GM21390 (cell line): Measurements from ENCODE around the gene STAM.

Source experiments
- ATAC-seq: cut with Tn5 transposase; IDR thresholded peaks from one replicate; pipeline ENCODE4 v1.9.1; 2021; ENCODE audit not compliant: unreplicated experiment

STAM gene

GRCh38 chr10:17647326-17647725 is 3.4 kb downstream of the STAM start:
- ATAC-seq: no peak

GRCh38 chr10:17648243-17649035 is 4.5 kb downstream of the STAM start:
- no peak for ATAC-seq

- no peak for ATAC-seq
Measured at GRCh38 chr10:17649052-17649451, 5.1 kb downstream of the STAM start.

- ATAC-seq: no peak
Measured at GRCh38 chr10:17649836-17650235, 5.9 kb downstream of the STAM start.

- no peak for ATAC-seq
Measured at GRCh38 chr10:17650416-17650815, 6.5 kb downstream of the STAM start.

GRCh38 chr10:17651896-17652295 is 7.9 kb downstream of the STAM start:
- ATAC-seq: no peak

- ATAC-seq: no peak
Measured at GRCh38 chr10:17652585-17652984, 8.6 kb downstream of the STAM start.

- ATAC-seq: peak; percentile 30
Measured at GRCh38 chr10:17655009-17655408, 11.1 kb downstream of the STAM start.

- ATAC-seq: peak; percentile 89
Measured at GRCh38 chr10:17655567-17656146, 11.7 kb downstream of the STAM start.

- ATAC-seq: no peak
Measured at GRCh38 chr10:17657103-17657500, 13.2 kb downstream of the STAM start.

GRCh38 chr10:17659365-17659764 is 15.4 kb downstream of the STAM start:
- no peak for ATAC-seq

- ATAC-seq: no peak
Measured at GRCh38 chr10:17660921-17661320, 17.0 kb downstream of the STAM start.

- ATAC-seq: no peak
Measured at GRCh38 chr10:17661510-17661909, 17.6 kb downstream of the STAM start.

- no peak for ATAC-seq
Measured at GRCh38 chr10:17662193-17663138, 18.5 kb downstream of the STAM start.

GRCh38 chr10:17663450-17663849 is 19.5 kb downstream of the STAM start:
- ATAC-seq: no peak

- ATAC-seq: no peak
Measured at GRCh38 chr10:17665747-17666146, 21.8 kb downstream of the STAM start.

GRCh38 chr10:17668435-17669184 is 24.7 kb downstream of the STAM start:
- ATAC-seq: no peak

- peak; percentile 49 for ATAC-seq
Measured at GRCh38 chr10:17669185-17669872, 25.4 kb downstream of the STAM start.

GRCh38 chr10:17671307-17671706 is 27.4 kb downstream of the STAM start:
- no peak for ATAC-seq

- no peak for ATAC-seq
Measured at GRCh38 chr10:17673471-17674061, 29.6 kb downstream of the STAM start.
